Measurements from ENCODE around the gene GATD1.

Gene GATD1

DNA sequence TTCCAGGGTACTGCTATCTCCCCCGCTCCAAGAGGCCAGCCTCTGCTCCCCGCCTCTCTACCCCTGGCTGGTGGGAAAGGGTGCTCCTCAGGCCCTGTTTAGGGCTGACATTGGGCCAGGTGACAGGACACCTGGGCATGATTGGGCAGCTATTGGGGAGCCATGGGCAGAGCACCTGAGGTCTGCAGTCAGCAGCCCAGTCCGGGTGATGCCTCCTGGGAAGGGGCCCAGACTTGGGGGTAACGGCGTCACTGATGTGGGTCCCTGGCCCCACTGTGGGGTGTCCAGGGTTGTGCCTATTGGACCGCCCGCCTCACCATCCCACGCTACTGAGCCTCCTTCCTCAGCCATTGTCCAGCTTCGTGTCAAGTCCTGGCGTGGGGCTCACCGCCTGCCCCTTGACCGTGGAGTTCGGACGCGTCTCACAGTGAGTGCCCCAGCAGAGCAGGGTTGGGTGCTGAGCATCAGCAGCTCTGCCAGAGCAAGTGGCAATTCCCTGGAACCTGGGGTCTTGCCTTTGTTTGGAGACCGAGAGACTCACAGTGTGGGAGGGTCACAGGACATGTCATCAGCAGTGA lies 2.8 kb upstream of the GATD1 start:
- no peak for TF ChIP-seq GLIS3 (CRISPR knock-in tag; IDR thresholded peaks at IDR 0.05)
- no peak for TF ChIP-seq BACH2 (CRISPR knock-in tag; IDR thresholded peaks at IDR 0.05; ENCODE audit: borderline replicate concordance)
- TF ChIP-seq, protein P1, sequence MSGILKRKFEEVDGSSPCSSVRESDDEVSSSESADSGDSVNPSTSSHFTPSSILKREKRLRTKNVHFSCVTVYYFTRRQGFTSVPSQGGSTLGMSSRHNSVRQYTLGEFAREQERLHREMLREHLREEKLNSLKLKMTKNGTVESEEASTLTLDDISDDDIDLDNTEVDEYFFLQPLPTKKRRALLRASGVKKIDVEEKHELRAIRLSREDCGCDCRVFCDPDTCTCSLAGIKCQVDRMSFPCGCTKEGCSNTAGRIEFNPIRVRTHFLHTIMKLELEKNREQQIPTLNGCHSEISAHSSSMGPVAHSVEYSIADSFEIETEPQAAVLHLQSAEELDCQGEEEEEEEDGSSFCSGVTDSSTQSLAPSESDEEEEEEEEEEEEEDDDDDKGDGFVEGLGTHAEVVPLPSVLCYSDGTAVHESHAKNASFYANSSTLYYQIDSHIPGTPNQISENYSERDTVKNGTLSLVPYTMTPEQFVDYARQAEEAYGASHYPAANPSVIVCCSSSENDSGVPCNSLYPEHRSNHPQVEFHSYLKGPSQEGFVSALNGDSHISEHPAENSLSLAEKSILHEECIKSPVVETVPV (CRISPR knock-in tag; IDR thresholded peaks at IDR 0.05): no peak
- TF ChIP-seq OSR1 (CRISPR knock-in tag; IDR thresholded peaks at IDR 0.05): no peak
- TF ChIP-seq CREB5 (CRISPR knock-in tag; IDR thresholded peaks at IDR 0.05; ENCODE audit: low read depth): no peak
- no peak for TF ChIP-seq ESRRG (CRISPR knock-in tag; IDR thresholded peaks at IDR 0.05)
- no peak for TF ChIP-seq ZC3H10 (CRISPR knock-in tag; IDR thresholded peaks at IDR 0.05)
- TF ChIP-seq CSDC2 (CRISPR knock-in tag; IDR thresholded peaks at IDR 0.05): no peak
- TF ChIP-seq ZFP3 (CRISPR knock-in tag; IDR thresholded peaks at IDR 0.05): no peak
- no peak for TF ChIP-seq ZNF70 (CRISPR knock-in tag; IDR thresholded peaks at IDR 0.05)
- TF ChIP-seq ZNF565 (CRISPR knock-in tag; conservative IDR thresholded peaks at IDR 0.05; ENCODE audit: low read depth): no peak
- TF ChIP-seq RARB (CRISPR knock-in tag; IDR thresholded peaks at IDR 0.05): no peak
- TF ChIP-seq, protein P2, sequence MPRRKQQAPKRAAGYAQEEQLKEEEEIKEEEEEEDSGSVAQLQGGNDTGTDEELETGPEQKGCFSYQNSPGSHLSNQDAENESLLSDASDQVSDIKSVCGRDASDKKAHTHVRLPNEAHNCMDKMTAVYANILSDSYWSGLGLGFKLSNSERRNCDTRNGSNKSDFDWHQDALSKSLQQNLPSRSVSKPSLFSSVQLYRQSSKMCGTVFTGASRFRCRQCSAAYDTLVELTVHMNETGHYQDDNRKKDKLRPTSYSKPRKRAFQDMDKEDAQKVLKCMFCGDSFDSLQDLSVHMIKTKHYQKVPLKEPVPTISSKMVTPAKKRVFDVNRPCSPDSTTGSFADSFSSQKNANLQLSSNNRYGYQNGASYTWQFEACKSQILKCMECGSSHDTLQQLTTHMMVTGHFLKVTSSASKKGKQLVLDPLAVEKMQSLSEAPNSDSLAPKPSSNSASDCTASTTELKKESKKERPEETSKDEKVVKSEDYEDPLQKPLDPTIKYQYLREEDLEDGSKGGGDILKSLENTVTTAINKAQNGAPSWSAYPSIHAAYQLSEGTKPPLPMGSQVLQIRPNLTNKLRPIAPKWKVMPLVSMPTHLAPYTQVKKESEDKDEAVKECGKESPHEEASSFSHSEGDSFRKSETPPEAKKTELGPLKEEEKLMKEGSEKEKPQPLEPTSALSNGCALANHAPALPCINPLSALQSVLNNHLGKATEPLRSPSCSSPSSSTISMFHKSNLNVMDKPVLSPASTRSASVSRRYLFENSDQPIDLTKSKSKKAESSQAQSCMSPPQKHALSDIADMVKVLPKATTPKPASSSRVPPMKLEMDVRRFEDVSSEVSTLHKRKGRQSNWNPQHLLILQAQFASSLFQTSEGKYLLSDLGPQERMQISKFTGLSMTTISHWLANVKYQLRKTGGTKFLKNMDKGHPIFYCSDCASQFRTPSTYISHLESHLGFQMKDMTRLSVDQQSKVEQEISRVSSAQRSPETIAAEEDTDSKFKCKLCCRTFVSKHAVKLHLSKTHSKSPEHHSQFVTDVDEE (CRISPR knock-in tag; IDR thresholded peaks at IDR 0.05): no peak
- TF ChIP-seq TCF4 (CRISPR knock-in tag; IDR thresholded peaks at IDR 0.05; ENCODE audit: borderline replicate concordance): no peak
- no peak for ATAC-seq

DNA sequence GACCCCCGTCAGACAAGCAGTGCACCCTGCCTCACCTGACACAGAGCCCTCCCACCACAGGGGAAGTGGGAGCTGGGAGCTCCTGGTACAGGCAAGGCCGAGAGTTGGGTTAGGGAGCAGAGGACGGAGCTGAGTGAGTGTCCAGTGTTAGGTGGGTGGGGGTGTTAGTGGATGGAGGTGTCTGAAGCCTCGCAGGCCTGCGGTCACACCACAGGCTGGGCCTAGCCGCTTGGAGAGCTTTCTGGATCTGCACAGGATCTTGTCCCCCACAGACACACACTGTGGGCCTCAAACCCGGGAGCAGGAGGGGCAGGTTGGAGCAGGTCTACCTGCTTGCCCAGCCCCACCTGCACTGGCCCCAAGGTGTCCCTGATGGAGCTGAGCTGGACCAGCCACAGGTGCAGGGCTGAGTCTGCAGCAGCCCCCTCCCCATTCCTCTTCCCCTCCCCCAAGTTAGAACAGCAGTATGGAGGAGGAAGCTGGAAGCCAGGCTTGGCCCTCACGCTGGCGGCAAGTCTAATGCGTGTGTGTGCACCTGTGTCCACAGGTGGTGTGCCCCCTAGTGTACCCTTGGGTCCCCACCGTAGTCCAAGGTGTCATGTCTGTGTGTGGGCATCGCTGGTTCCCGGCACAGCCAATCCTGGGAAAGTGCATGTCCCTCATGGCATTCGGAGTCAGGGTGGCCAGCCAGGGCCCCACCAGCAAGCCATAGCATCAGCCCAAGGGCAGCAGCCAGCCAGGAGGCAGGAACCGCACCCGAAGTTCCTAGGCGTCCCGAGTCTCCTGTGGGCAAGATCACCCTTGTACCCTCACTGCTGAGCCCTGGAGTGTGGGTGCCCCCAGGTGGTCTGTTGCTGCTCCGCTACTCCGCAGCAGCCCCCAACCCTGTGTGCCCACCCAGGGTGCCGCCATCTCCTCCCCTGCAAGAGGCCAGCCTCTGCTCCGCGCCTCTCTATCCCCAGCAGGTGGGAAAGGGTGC lies 2.0 kb upstream of the GATD1 start:
- ATAC-seq: no peak
- TF ChIP-seq RARB (CRISPR knock-in tag; IDR thresholded peaks at IDR 0.05) (no peak), ZNF565 (CRISPR knock-in tag; conservative IDR thresholded peaks at IDR 0.05; ENCODE audit: low read depth) (no peak), ARNTL (CRISPR knock-in tag; IDR thresholded peaks at IDR 0.05; ENCODE audit: borderline replicate concordance, low read depth) (no peak), PATZ1 (CRISPR knock-in tag; IDR thresholded peaks at IDR 0.05; ENCODE audit: borderline replicate concordance) (no peak), TCF4 (CRISPR knock-in tag; IDR thresholded peaks at IDR 0.05; ENCODE audit: borderline replicate concordance) (no peak), GLIS3 (CRISPR knock-in tag; IDR thresholded peaks at IDR 0.05) (no peak), ZFP3 (CRISPR knock-in tag; IDR thresholded peaks at IDR 0.05) (no peak), ZC3H10 (CRISPR knock-in tag; IDR thresholded peaks at IDR 0.05) (no peak), ZFP30 (CRISPR knock-in tag; IDR thresholded peaks at IDR 0.05) (no peak), BACH2 (CRISPR knock-in tag; IDR thresholded peaks at IDR 0.05; ENCODE audit: borderline replicate concordance) (no peak), ZNF8 (CRISPR knock-in tag; IDR thresholded peaks at IDR 0.05) (no peak), ISL1 (CRISPR knock-in tag; IDR thresholded peaks at IDR 0.05) (no peak), TOX (CRISPR knock-in tag; IDR thresholded peaks at IDR 0.05; ENCODE audit: borderline replicate concordance) (no peak), CREB5 (CRISPR knock-in tag; IDR thresholded peaks at IDR 0.05; ENCODE audit: low read depth) (no peak), ZNF70 (CRISPR knock-in tag; IDR thresholded peaks at IDR 0.05) (no peak), ESRRG (CRISPR knock-in tag; IDR thresholded peaks at IDR 0.05) (no peak)
- TF ChIP-seq, protein P1 (CRISPR knock-in tag; IDR thresholded peaks at IDR 0.05): no peak
- TF ChIP-seq, protein P2 (CRISPR knock-in tag; IDR thresholded peaks at IDR 0.05): no peak
- TF ChIP-seq, protein P3, sequence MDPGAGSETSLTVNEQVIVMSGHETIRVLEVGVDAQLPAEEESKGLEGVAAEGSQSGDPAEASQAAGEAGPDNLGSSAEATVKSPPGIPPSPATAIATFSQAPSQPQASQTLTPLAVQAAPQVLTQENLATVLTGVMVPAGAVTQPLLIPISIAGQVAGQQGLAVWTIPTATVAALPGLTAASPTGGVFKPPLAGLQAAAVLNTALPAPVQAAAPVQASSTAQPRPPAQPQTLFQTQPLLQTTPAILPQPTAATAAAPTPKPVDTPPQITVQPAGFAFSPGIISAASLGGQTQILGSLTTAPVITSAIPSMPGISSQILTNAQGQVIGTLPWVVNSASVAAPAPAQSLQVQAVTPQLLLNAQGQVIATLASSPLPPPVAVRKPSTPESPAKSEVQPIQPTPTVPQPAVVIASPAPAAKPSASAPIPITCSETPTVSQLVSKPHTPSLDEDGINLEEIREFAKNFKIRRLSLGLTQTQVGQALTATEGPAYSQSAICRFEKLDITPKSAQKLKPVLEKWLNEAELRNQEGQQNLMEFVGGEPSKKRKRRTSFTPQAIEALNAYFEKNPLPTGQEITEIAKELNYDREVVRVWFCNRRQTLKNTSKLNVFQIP (CRISPR knock-in tag; IDR thresholded peaks at IDR 0.05; ENCODE audit: borderline replicate concordance, low read depth): no peak

Data from SK-N-SH treated with all-trans-retinoic acid at 6 μM for 48 hours (cell line).